ENCODE measurements around the gene AARS2.

DNA sequence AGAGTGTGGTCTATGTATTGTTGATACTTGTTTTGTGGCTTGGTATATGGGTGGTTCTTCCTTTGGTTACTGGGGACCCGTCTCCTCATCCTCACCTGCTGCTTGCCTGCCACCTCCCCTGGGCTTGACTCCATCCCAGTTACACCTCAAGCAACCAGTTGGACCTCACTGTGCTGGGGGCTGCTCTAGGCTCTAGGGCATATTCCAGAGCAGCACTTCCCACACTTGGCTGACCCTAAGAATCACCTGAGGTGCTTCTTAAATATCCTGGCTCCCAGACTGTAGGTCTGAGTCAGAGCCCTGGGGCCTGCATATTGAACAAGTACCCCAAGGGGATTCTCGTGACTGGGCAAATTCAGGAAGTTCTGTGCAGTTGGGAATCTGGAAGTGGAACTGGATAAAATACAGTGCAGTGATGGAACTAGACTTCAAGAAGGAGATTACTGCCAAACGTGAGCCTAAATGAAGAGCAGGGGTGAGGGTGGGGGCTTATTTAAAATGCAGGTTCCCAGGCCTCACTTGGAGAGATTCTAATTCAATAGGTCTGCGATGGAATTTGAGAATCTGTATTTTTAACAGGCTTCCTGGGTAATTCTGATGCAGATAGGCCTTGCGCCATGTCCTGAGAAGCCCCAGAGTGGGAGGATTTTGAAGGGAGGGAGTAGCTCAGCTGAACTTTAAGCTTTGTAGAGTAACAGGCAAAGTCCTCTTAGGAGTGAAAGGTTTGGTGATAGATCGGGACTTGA, 36.9 kb upstream of the AARS2 start:
- TF ChIP-seq, protein P1, sequence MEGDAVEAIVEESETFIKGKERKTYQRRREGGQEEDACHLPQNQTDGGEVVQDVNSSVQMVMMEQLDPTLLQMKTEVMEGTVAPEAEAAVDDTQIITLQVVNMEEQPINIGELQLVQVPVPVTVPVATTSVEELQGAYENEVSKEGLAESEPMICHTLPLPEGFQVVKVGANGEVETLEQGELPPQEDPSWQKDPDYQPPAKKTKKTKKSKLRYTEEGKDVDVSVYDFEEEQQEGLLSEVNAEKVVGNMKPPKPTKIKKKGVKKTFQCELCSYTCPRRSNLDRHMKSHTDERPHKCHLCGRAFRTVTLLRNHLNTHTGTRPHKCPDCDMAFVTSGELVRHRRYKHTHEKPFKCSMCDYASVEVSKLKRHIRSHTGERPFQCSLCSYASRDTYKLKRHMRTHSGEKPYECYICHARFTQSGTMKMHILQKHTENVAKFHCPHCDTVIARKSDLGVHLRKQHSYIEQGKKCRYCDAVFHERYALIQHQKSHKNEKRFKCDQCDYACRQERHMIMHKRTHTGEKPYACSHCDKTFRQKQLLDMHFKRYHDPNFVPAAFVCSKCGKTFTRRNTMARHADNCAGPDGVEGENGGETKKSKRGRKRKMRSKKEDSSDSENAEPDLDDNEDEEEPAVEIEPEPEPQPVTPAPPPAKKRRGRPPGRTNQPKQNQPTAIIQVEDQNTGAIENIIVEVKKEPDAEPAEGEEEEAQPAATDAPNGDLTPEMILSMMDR (IDR thresholded peaks at IDR 0.05; ENCODE audit: poor library complexity): no peak
- TF ChIP-seq EZH2 (IDR thresholded peaks at IDR 0.05; ENCODE audit: borderline replicate concordance): no peak
- TF ChIP-seq EZH2phosphoT487 (IDR thresholded peaks at IDR 0.05; ENCODE audit: low read depth, severe bottlenecking, unreplicated experiment): no peak

Measured in hepatocyte (in vitro differentiated cells).